GM19099 (cell line): ENCODE data around the gene CD207.

Source experiments
- POLR2A ChIP-seq: IDR thresholded peaks from 3 replicates; pipeline ENCODE4 v1.6.1; 2011; ENCODE audit warnings: low read depth; ENCODE audit not compliant: insufficient read length; ENCODE audit errors: extremely low read depth

Gene CD207

GRCh38 chr2:70835643-70836042, at the start of gene CD207:
CD207 (minus strand) TSS chr2:70835816; CDS start chr2:70835776, 40 bp downstream.
- TF ChIP-seq POLR2A, result no peak

DNA sequence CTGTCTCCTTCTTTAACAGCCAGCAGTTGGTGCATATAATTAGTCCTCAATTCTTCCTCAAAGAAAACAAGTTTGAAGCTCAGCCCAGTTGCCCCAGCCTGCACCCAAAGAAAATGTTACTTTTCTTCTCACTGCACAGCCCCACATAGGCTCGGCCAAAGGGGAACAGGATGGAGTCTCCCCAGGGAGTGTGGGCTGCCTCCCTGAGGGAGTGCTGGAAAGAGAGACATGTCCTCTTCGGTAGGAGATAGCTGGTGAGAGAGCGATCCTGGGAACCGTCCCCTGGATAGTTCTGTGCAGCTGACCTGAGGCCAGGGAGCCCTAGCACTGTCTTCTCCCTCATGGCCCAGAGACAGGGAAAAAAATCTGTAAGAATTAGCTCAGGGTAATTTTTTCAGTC, 37.9 kb upstream of the CD207 start:
- TF ChIP-seq POLR2A, result no peak

GRCh38 chr2:70871398-70872211, 36.0 kb upstream of the CD207 start:
- TF ChIP-seq POLR2A, result no peak

DNA sequence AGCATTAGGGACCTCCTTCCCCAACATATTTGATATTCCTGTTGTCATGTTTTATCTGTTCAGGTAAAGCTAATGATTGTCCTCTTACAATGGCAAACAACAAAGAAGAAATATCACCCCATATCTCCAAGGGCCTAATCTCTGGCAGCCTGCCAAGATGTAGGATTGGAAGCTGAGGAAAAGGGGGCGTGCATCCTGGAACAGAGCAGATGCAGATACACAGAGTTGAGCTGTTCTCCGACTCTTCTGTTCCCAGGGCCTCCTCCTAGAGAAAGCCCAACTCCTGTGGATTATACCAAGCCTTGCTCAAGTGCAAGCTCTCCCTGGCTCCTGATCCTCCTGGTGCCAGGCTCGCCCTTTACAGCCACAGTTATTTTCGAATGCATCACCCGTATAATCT, 35.2 kb upstream of the CD207 start:
- TF ChIP-seq POLR2A, result no peak

GRCh38 chr2:70868970-70869369, 33.4 kb upstream of the CD207 start:
- no peak for TF ChIP-seq POLR2A

DNA sequence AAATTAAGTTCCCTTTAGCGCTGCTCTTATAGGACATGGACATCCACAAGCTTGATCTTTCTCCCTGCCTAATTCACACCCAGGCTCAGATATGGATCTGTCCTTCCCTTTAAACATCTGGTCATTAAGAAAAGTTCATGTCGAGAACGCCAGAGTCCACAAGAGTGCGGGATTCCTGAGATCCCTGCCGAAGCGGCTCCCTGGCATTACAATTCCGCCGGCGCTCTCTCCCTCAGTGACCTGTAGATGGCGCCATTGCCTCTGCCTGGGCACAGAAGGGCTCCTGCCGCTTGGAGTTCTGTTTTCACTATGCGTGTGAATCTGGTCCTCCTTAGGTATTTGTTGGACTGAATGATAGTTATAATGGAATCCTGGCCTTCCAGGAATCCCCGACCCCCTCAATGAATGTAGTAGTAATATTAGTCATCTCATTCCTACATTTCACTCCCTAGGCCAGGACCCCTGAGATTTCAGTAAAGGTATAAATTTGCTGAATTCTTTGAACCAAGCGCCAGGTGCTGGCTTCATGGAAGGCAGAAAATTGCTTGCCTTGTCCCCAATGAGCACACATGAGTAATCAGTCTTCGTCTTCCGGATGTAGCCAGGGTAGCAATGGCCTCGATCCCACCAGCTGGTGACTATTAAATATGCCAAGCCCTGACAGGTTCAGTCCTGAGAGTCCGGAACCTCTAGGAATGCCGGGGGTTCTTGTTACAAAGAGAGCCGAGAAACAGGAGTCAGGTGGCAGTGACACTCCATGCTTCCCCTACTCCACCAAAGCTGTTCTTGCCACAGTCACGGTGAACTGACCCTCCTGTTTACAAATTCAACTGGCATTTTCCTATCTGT, 26.4 kb upstream of the CD207 start:
- no peak for TF ChIP-seq POLR2A

- no peak for TF ChIP-seq POLR2A
Measured at GRCh38 chr2:70855667-70856066, 20.1 kb upstream of the CD207 start.

DNA sequence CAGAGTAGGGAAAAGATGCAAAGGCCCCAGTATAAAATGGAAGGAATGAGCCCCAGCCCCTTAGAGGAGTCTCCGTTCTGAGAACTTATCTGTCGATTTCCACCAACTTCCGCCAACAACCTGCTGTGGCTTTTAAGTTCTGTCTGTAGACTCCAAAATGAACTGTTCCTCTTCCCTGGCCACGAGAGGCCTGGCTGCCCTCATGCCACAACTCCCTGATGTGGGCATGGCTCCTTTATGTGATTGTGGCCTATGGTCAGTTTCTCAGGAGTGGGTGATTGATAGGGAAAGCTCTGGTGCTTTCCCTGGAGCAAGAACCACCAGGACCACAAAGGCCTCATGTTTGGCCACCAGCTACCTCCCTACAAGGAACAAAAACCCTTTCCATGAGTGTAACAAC, 18.8 kb upstream of the CD207 start:
- no peak for TF ChIP-seq POLR2A

DNA sequence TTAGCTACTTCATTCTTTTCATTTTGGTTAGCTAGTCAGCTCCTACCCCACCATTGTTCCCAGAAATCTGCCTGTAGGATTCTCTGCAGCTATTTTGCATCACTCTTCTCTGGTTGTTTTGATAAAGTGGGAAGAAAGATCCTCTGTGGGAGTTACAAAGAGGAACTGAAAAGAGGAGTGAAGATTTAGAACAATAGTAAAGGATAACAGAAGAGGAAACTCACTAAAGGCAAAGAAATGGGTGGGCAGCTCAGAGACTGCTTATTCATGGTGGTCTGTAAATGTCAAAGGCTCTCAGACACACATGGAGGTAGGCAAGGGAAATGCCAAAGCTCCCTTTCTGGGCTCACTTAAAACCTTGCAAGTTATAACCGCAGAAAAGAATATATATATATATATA, 17.2 kb upstream of the CD207 start:
- no peak for TF ChIP-seq POLR2A

DNA sequence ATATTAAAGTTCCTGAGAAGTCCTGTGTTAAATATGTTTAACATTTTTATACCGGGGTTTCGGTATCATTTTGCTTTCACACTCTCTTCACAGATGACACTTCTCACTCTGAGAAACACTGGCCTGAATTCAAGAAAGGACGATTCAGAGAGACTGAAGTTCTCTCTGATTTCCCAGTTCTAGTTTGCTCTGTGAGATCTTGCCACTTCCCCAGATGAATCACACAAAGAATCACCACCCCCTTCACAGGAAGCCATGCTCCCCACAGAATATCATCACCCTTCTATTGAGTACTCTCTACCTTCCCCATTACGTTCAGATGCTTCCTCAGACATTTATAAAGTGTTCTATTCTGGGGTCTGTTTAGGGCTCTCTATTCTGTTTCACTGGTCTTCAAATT, 16.1 kb upstream of the CD207 start:
- no peak for TF ChIP-seq POLR2A

GRCh38 chr2:70850925-70851324, 15.3 kb upstream of the CD207 start:
- no peak for TF ChIP-seq POLR2A

DNA sequence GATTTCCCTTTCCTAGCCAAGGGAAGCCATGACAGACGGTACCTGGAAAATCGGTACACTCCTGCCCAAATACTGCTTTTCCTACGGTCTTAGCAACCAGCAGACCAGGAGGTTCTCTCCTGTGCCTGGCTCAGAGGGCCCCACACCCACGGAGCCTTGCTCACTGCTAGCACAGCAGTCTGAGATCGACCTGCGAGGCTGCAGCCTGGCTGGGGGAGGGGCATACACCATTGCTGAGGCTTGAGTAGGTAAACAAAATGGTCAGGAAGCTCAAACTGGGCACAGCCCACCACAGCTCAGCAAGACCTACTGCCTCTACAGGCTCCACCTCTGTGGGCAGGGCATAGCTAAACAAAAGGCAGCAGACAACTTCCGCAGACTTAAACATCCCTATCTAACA, 6.8 kb upstream of the CD207 start:
- no peak for TF ChIP-seq POLR2A

DNA sequence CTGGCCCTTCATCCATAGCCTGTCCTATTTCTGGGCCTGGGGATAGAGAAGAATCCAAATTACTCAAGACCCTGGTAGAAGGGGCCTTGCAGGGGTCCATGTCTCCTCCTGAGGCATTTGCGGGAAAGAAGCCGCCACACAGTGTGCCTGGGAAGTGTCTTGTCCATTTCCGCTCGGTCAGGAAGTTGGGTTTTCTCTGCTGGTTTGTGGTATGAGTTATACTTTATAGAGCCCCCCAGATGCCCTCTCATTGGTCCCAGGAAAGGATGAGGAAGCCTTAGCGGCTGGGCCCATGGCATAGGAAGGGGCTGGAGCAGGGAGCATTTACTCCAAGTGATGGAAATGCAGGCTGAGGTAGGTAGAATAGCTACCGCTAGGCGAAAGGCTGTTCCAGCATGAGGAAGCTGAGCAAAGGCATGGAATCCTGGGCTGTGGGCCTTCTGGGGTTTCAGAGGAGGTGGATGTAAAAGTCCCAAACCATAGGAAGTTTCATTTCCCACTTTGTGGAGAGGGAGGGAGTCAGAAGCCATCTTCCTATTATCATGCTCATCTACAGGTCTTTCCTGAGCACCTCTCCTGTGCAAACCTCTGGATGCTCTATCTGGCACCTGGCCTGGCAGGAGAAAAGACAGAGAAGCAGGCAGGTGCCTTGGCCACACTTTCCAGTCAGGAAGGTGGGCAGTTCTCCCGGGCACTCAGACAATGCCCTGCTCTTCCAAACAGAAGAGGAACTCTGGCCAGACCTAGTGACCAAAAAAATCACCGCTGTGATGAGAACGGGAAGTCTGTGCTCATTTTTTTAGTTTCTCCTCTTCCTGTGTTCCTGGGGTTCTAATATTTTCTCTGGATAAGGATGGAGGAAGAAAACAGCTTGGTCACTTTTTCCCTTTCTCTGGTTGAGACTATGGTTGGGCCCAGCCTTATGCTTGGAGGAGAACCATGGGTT, 2.6 kb upstream of the CD207 start:
- TF ChIP-seq POLR2A, result no peak

- no peak for TF ChIP-seq POLR2A
Measured at GRCh38 chr2:70834881-70835280, 735 bp downstream of the CD207 start.

DNA sequence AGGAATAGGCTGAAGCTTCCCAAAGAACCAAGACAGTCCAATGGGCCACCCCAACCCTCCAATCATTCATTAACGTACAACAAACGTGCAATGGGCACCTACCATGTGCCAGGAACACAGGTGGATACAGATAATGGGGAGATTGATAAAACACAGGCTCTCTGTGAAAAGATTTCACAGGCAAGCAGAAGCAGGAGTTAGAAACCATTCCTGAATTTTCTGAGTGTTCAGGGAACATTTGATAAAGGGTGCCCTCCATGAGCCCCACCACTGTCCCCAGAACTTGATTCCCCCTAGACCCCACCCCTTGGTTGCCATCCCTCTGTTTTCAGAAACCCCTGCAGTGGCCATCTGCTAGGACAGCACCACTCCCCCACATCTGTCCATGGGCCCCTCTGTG, 1.5 kb downstream of the CD207 start:
- no peak for TF ChIP-seq POLR2A

DNA sequence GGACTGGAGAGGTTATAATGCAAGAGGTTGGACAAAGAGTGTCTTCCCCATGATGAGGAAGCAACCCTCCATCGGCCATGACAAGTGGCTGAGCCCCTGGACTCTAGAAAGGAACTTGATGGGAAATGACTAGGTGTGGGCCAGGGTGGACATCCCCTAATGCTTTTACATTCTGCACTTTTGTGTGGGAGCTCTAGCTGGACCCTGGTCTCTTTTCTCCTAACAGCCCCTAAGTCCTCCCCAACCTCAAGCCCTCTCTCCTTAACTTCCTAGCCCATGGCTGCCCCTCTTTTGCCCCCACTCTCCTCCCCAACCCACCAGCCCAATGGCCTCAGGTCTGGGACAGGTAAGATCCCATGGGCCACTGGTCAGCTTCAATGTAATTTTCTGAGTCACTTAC, 2.4 kb downstream of the CD207 start:
- no peak for TF ChIP-seq POLR2A

- no peak for TF ChIP-seq POLR2A
Measured at GRCh38 chr2:70832386-70832785, 3.2 kb downstream of the CD207 start.
